Measurements from ENCODE around the gene TMEM179. TPM values are rescaled to one million over a fixed set of nuclear protein-coding genes. Genes with fewer than 3 reads are reported as not detected.

TMEM179 gene
- total and polyA plus RNA-seq, 2 donors (not counting 3 experiments of a cell fraction or from before 2014, with no cell fraction given): 0.14 TPM; not detected in 1

DNA sequence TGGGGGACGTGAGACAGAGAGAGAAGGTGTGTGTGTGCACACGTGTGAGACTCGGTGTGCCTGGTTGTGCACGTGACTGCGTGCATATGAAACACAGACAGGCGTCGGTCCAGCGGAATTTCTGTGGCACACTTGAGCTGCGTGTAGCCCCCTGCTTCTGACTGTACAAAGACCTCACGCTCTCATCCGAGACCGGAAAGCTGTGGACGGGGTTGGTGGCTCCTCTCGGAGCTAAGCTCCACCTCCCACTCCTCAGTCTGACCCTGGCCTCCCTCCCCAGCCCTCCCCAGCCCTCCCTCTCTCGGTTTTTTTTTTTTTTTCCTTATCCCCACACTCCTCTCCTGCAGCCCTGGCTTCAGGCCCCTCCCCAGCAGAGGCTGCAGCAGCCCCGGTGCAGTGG lies 33.3 kb downstream of the TMEM179 start:
- no peaks in the 10 kb centered on the region for H3K36me3 ChIP-seq (ENCODE audit: control insufficient read depth in 2 of 2, extremely low read depth in 1 of 2, insufficient read depth in 2 of 2, low read length in 2 of 2)
- no peak for FAIRE-seq

More for the DNA sequence above, 33.3 kb downstream of the TMEM179 start:
- H3K9me1 ChIP-seq (replicated peaks; ENCODE audit: control insufficient read depth, extremely low read depth, insufficient read depth, low read length): no peaks in the 10 kb centered on the region
- H3K79me2 ChIP-seq (ENCODE audit: control insufficient read depth, insufficient read depth, low read length): no peaks in the 10 kb centered on the region
- dilution Hi-C loops (cut with MboI; ENCODE audit: extremely low pct_ligation_motif_present, low sequenced_read_pairs): no loop called here
- H3K4me3 ChIP-seq (replicated peaks in 1 of 3; ENCODE audit: insufficient read depth in 1 of 3, low read depth in 1 of 3, low read length in 3 of 3): no peak overlapping the region
- intact Hi-C loops (cut with micrococcal nuclease): no loop called here
- no peaks in the 10 kb centered on the region for H3K9me3 ChIP-seq (replicated peaks; ENCODE audit: control insufficient read depth, insufficient read depth, low read length)
- H3K9ac ChIP-seq (replicated peaks; ENCODE audit: extremely low read depth, insufficient read depth, low read length): no peak overlapping the region
- no peaks in the 10 kb centered on the region for H4K20me1 ChIP-seq (replicated peaks; ENCODE audit: control insufficient read depth, extremely low read depth, insufficient read depth, low read length)
- H3K27ac ChIP-seq (ENCODE audit: insufficient read depth, low read depth, low read length): no peak overlapping the region
- no peak overlapping the region for H2AFZ ChIP-seq (ENCODE audit: low read depth, low read length)
- no peaks in the 10 kb centered on the region for H3K4me1 ChIP-seq (ENCODE audit: control insufficient read depth, extremely low read depth, insufficient read depth, low read length)
- POLR2A ChIA-PET: no interaction called here
- no peak overlapping the region for H3K4me2 ChIP-seq (ENCODE audit: insufficient read depth, low read length)
- no peaks in the 10 kb centered on the region for H3K27me3 ChIP-seq (ENCODE audit: control insufficient read depth in 2 of 2, insufficient read depth in 2 of 2, low read length in 2 of 2)
- TF ChIP-seq JUN (IDR thresholded peaks at IDR 0.05; ENCODE audit: borderline replicate concordance, insufficient read depth, insufficient read length, low read depth) (no peak), FOS (IDR thresholded peaks at IDR 0.05; ENCODE audit: borderline replicate concordance, insufficient read depth, low read length) (no peak), GATA2 (IDR thresholded peaks at IDR 0.05; ENCODE audit: insufficient read depth, insufficient read length, low read depth, low read length) (no peak), MYC (IDR thresholded peaks at IDR 0.05; ENCODE audit: low read depth, low read length) (no peak), POLR2AphosphoS5 (IDR thresholded peaks at IDR 0.05; ENCODE audit: insufficient read depth, low read depth, low read length) (no peak), POLR2A (IDR thresholded peaks at IDR 0.05; ENCODE audit: low read depth, low read length) (no peak), EZH2 (IDR thresholded peaks at IDR 0.05; ENCODE audit: borderline replicate concordance, low read depth, low read length, severe bottlenecking) (no peak)
- TF ChIP-seq, protein P1, sequence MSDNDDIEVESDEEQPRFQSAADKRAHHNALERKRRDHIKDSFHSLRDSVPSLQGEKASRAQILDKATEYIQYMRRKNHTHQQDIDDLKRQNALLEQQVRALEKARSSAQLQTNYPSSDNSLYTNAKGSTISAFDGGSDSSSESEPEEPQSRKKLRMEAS (IDR thresholded peaks at IDR 0.05; ENCODE audit: insufficient read depth, insufficient read length): no peak
- TF ChIP-seq, protein P2, sequence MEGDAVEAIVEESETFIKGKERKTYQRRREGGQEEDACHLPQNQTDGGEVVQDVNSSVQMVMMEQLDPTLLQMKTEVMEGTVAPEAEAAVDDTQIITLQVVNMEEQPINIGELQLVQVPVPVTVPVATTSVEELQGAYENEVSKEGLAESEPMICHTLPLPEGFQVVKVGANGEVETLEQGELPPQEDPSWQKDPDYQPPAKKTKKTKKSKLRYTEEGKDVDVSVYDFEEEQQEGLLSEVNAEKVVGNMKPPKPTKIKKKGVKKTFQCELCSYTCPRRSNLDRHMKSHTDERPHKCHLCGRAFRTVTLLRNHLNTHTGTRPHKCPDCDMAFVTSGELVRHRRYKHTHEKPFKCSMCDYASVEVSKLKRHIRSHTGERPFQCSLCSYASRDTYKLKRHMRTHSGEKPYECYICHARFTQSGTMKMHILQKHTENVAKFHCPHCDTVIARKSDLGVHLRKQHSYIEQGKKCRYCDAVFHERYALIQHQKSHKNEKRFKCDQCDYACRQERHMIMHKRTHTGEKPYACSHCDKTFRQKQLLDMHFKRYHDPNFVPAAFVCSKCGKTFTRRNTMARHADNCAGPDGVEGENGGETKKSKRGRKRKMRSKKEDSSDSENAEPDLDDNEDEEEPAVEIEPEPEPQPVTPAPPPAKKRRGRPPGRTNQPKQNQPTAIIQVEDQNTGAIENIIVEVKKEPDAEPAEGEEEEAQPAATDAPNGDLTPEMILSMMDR (IDR thresholded peaks at IDR 0.05; ENCODE audit: extremely low read depth in 1 of 2, insufficient read depth in 1 of 2, low read depth in 1 of 2, low read length in 2 of 2): no peak
- BruUV-seq (replicated peaks): no TSS peak
- CTCF ChIA-PET: interaction anchor here (0.5 kb wide), 1 partner anchor 656 kb away, joined by 3 read pairs; no protein-coding TSS in a partner anchor
- DNase-seq (ENCODE audit: low read depth, low spot score): no peak

Data from endothelial cell of umbilical vein (primary cell).